Right atrium auricular region (tissue), 2 donors: ENCODE results near the gene LRRC56. TPM values are rescaled to one million over a fixed set of nuclear protein-coding genes. Genes with fewer than 3 reads are reported as not detected.

ENCODE experiments used
- DNase-seq: peaks from one replicate; pipeline ENCODE4 v3.0.0-alpha.2; 2019; ENCODE audit warnings: low spot score
- H3K27ac ChIP-seq, 2 donors: fragments of 200-600 bp; sonication (generic); 1 replicate in 1 of 2; 2 replicates in 1 of 2; pipeline ENCODE4 v1.5.1; 2016 to 2019
- H3K27me3 ChIP-seq, 2 donors: fragments of 200-600 bp; sonication (generic); one replicate each; pipeline versions ENCODE4 v1.5.1 to v1.6.0; 2017 to 2019
- H3K36me3 ChIP-seq: fragments of 200-600 bp; sonication (generic); one replicate; pipeline ENCODE4 v1.5.1; 2016
- H3K4me1 ChIP-seq, 2 donors: fragments of 200-600 bp; sonication (generic); one replicate each; pipeline versions ENCODE4 v1.5.1 to v1.6.0; 2017 to 2019
- H3K4me3 ChIP-seq, 2 donors: fragments of 200-600 bp; sonication (generic); 1 replicate in 1 of 2; 2 replicates in 1 of 2; pipeline ENCODE4 v1.5.1; 2017 to 2019; ENCODE audit warnings: mild to moderate bottlenecking in 1 of 2, moderate library complexity in 1 of 2
- H3K9me3 ChIP-seq, 2 donors: fragments of 200-600 bp; sonication (generic); one replicate each; pipeline ENCODE4 v1.5.1; 2019
- total RNA-seq, 2 donors: library from RNA; depleted of rRNA; stranded (reverse); fragments of >200 nt; gene quantifications; one replicate each; pipeline ENCODE4 v1.1.0, GENCODE V29; 2016
- TF ChIP-seq, protein P1 (sequence below), 2 donors: fragments of 200-600 bp; sonication (generic); IDR thresholded peaks; one replicate each; pipeline ENCODE4 v1.5.1; 2019; ENCODE audit warnings: antibody characterized with exemption in 2 of 2

Gene LRRC56
- total RNA-seq, 2 donors from 2014 or later, result 0.12 to 0.15 TPM

DNA sequence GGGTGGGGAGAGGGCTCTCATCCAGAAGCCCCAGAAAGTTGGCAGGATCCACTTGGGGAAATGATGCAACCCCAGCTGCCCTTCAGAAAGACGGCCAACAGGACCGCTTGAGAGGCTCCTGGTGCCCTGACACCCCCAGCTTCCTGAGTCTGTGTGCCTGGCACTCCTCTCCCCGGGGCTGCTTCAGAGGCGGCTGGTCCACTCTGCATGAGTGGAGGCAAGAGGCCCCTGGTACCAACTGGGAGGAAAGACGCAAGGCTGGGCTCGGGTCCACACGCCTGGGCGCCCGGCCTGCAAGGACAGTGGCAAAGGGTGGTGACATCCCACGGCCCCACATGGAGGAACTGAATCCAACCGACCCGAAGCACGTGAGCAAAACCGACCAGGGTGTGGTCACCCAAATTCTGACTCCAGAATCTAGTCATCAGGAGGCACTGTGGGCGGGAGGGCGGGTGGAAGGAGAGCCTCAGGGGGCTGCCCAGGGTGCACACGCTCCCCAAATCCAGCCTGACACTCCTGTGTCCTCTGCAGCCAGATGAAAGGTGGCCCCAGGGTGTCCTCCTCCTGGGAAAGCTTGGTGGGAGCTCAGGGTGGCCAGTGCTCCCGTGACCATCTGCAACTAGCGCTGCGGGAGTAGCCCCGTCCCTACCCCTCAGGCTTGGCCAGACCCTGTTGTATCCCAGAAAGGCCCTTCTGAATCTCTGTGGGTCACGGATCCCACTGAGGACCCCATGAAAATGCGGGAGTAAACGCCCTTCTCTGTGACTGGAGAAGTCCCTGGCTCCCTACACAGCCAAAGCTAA is 33.9 kb upstream of the LRRC56 start:
- DNase-seq, result peak; percentile 86
- no peaks in the 10 kb centered on the region for H3K9me3 ChIP-seq
- no peaks in the 10 kb centered on the region for H3K27me3 ChIP-seq
- H3K4me3 ChIP-seq, result peak overlapping the region; percentile 50 to 58
- peak overlapping the region; percentile 100 for H3K27ac ChIP-seq
- H3K36me3 ChIP-seq, result peaks cover 39% of the 10 kb centered on the region
- H3K4me1 ChIP-seq, result peaks cover 0 to 73% of the 10 kb centered on the region in 2 donors
- TF ChIP-seq, protein P1, sequence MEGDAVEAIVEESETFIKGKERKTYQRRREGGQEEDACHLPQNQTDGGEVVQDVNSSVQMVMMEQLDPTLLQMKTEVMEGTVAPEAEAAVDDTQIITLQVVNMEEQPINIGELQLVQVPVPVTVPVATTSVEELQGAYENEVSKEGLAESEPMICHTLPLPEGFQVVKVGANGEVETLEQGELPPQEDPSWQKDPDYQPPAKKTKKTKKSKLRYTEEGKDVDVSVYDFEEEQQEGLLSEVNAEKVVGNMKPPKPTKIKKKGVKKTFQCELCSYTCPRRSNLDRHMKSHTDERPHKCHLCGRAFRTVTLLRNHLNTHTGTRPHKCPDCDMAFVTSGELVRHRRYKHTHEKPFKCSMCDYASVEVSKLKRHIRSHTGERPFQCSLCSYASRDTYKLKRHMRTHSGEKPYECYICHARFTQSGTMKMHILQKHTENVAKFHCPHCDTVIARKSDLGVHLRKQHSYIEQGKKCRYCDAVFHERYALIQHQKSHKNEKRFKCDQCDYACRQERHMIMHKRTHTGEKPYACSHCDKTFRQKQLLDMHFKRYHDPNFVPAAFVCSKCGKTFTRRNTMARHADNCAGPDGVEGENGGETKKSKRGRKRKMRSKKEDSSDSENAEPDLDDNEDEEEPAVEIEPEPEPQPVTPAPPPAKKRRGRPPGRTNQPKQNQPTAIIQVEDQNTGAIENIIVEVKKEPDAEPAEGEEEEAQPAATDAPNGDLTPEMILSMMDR (IDR thresholded peaks at IDR 0.05), result no peak

DNA sequence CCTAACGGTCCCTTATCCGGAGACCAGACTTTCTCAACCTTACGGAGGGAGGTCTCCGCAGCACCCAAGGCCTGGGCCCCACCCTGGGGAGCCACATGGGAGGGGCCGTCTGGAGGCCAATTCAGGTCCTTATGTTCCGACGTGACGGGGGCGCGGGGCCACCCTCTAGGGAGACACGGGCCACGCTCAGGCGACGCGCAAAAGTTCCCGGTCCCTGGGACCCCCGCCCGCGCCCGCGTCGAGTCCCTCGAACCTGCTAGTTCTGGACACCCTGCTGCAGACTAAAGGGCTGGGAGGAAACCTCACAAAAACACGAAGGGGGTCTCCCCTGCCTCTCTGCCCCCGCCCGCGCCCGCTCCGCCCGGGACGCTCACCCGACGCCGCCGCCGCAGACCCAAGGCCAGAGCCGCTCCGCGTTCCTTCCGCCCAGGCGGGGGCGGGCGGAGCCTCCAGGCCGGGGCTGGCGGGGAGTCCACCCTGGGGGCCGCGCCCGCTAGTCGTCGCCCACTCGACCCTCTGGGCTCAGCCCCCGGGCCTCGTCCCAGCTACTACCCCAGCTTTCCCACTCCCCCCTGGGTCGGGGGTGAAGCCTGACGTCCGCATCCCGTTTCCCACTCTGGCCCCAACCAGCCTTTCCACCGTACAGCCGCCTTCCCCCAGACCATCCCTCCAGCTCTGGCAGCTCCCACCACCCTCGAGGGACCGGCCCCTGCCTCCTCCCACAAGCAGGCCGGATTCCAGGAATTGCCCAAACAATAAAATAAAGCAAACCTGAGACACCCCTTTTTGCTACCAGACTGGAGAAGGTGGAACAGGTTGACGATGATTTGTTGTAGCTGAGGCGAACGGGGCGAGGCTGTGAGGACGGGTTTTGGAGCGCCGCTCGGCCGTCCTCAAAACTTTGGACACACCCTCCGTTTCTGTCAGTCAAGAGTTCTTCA is 33.0 kb upstream of the LRRC56 start:
- Histone ChIP-seq H3K36me3 (peaks cover 37% of the 10 kb centered on the region), H3K4me3 (peak overlapping the region; percentile 50 to 58), H3K27ac (peak overlapping the region; percentile 100), H3K9me3 (no peaks in the 10 kb centered on the region), H3K4me1 (peaks cover 0 to 65% of the 10 kb centered on the region in 2 donors), H3K27me3 (no peaks in the 10 kb centered on the region)
- peak; percentile 79 for DNase-seq
- TF ChIP-seq, protein P1 (IDR thresholded peaks at IDR 0.05), result no peak

DNA sequence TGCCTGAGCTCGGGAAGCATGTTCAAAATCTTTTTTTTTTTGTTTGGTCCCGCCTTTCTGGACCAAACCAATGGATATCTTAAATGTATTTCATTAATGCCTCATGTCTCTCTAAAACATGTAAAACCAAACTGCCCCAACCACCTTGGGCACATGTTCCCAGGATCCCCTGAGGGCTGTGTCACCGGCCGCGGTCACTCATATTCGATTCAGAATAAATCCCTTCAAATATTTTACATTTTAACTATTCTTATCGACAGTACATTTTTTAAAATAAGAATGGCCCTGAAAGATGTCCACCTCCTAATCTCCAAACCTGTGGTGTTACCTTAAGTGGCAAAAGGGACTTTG is 32.4 kb upstream of the LRRC56 start:
- Histone ChIP-seq H3K36me3 (peaks cover 35% of the 10 kb centered on the region), H3K27me3 (no peaks in the 10 kb centered on the region), H3K4me1 (peaks cover 0 to 65% of the 10 kb centered on the region in 2 donors), H3K9me3 (no peaks in the 10 kb centered on the region), H3K27ac (peak overlapping the region; percentile 100), H3K4me3 (peak overlapping the region; percentile 50 to 58)
- TF ChIP-seq, protein P1 (IDR thresholded peaks at IDR 0.05), result no peak
- no peak for DNase-seq

DNA sequence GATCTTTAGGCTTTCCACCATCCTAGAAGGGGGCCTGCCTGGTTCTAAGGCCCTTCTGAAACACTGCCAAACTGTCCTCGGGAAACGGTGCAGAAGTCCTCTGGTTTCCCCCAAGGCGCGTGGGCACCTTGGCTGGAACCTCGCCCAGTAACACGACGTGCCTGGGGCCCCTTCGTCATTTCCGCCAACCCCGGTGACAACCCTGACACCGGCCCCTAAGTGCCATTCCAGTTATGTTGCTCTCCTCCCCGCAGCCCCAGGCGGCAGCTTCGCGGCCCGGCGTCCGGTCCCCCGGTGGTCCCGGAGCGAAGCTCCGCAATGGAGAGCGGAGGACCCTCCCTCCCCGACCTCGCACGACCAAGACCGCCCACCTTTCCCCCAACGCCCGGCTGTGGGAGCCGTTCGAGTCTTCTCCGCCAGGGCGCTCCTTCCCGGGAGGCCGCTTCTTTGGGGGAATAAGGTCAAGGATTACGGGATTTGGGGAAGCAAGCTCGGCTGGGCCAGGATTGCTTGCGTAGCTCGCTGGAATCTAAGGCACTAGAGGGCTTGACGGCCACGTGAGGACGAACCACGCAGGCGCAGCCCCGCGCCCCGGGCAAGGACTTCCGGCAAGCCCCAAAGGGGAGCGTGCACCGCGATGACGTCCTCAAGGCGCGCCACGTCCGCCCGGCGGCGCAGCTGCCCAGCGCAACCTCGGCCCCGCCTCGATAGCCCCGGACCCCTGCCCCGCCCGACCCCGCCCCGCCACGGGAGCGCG is 30.9 kb upstream of the LRRC56 start:
- TF ChIP-seq, protein P1 (IDR thresholded peaks at IDR 0.05), result no peak
- Histone ChIP-seq H3K36me3 (peaks cover 23% of the 10 kb centered on the region), H3K27me3 (no peaks in the 10 kb centered on the region), H3K4me3 (peak overlapping the region; percentile 79 to 95), H3K27ac (peak overlapping the region; percentile 100), H3K4me1 (peaks cover 0 to 57% of the 10 kb centered on the region in 2 donors), H3K9me3 (no peaks in the 10 kb centered on the region)
- DNase-seq, result peak; percentile 97

DNA sequence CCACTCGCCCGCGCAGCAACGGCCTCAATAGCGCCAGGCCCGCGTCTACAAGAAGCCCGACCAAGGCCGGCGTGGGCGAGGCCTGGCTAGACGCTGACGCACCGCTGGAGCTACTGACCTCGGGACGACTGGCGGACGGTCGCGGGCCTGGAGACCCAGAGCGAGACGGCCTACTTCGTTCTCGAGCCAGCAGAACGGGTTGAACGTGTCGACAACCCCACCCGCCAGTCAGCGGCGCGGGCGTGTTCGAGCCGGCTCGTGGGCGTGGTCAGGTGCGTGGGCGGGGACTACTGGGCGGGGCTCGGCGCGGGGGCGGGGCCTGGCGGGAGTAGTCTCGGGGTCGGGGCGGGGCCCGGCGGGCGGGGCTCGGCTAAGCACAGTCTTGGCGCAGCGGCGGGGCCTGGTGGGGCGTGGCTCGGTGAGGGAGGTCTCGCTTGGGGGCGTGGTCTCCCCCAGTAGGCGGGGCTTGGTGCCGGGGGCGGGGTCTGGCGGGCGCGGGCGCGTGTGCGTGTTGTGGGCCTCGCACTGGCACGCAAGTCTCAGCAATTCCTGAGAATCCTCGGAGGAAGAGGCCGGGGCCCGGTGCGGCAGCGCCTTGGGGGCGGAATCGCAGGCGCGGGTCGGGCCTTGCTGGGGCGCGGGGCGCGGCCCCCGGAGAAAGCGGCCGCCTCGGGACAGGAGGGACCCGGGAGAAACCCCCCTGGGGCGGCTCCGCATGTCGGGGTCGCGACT is 30.2 kb upstream of the LRRC56 start, which contains the start of gene RNH1:
Gene RNH1 (minus strand): TSS at position 248 of the 732 bp plus-strand sequence. CDS start 5,080 bp downstream, outside the sequence.
- Histone ChIP-seq H3K9me3 (no peaks in the 10 kb centered on the region), H3K4me3 (peak within 1 kb of the TSS; percentile 79 to 95), H3K36me3 (peaks cover 18% of the 10 kb centered on the region), H3K27me3 (no peaks in the 10 kb centered on the region), H3K4me1 (peaks cover 0 to 49% of the 10 kb centered on the region in 2 donors), H3K27ac (peak within 1 kb of the TSS; percentile 100)
- peak; percentile 98 for DNase-seq
- TF ChIP-seq, protein P1 (IDR thresholded peaks at IDR 0.05), result peak in 1 of 2 donors; percentile 19
